GM19452 (cell line): ENCODE results near the gene SCN1B.
A peak's percentile ranks its signal among the peaks of the same experiment; 100 is the strongest.
"Not testable (repeated sequence)": the region's sequence is repeated elsewhere in the genome, so short reads cannot be mapped to it uniquely, and the experiment has no call there.

Experiments used
- ATAC-seq: cut with Tn5 transposase; IDR thresholded peaks from one replicate; pipeline ENCODE4 v1.9.1; 2021; ENCODE audit not compliant: unreplicated experiment

SCN1B gene

GRCh38 chr19:35030257-35031071, at the start of gene SCN1B:
Gene SCN1B, plus strand, starts transcription at chr19:35030470. Its CDS starts 351 bp downstream, at chr19:35030821.
- no peak for ATAC-seq

- ATAC-seq, result no peak
Measured at GRCh38 chr19:34982275-34982674, 48.0 kb upstream of the SCN1B start.

DNA sequence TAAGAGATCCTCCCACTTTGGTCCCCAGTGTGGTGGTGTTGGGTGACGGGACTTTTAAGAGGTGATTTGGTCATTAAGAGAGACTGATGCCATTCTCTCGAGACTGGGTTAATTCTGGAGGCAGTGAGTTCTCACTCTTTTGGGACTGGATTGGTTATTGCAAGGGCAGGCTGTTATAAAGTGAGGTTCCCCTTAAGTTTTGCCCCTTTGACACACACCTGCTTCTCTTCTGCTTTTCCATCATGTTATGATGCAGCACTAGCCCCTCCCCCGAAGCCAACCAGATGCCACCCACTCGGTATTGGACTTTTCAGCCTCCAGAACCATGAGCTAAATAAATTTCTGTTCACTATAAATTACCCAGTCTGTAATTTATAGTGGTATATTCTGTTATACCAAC, 46.5 kb upstream of the SCN1B start:
- no peak for ATAC-seq

- ATAC-seq, result no peak
Measured at GRCh38 chr19:34984287-34984686, 46.0 kb upstream of the SCN1B start.

DNA sequence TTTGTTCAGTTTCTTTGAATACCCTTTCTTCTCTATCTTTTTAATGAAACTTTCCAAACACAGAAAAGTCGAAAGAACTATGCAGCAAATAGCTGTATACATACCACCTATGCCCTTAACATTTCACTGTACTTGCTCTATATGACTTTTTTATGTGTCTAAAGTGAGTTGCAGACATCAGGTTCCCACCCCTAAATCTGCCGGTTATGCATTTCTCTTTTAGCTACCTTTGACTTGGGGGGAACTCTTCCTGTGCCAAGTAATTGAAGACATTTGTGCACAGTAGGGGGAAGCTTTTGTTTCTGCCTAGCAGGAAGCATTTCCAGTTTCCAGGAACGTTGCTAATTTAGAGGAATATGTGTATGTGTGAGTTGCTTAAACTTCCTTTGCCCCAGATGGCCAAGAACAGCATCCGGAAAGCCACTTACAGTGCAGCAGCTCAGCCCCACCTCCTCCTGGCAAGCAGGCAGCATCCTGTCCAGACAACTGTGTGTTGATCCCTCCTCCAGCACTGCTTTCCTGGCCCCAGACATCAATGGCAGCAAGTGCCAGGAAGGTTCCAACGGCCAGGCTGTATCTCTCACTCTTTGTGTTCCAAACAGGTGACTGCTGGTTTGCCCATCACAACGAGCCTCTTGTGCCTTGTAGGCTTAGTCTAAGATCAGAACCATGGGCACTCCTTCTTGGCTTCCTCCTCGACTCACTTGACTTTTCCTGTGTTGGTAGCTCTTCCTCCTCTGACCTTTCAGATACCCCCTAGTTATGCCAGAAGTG, 44.8 kb upstream of the SCN1B start:
- no peak for ATAC-seq

GRCh38 chr19:34988119-34988518, 42.2 kb upstream of the SCN1B start:
- no peak for ATAC-seq

GRCh38 chr19:34989298-34989697, 41.0 kb upstream of the SCN1B start:
- ATAC-seq, result no peak

- ATAC-seq, result no peak
Measured at GRCh38 chr19:34990578-34991192, 39.6 kb upstream of the SCN1B start.

DNA sequence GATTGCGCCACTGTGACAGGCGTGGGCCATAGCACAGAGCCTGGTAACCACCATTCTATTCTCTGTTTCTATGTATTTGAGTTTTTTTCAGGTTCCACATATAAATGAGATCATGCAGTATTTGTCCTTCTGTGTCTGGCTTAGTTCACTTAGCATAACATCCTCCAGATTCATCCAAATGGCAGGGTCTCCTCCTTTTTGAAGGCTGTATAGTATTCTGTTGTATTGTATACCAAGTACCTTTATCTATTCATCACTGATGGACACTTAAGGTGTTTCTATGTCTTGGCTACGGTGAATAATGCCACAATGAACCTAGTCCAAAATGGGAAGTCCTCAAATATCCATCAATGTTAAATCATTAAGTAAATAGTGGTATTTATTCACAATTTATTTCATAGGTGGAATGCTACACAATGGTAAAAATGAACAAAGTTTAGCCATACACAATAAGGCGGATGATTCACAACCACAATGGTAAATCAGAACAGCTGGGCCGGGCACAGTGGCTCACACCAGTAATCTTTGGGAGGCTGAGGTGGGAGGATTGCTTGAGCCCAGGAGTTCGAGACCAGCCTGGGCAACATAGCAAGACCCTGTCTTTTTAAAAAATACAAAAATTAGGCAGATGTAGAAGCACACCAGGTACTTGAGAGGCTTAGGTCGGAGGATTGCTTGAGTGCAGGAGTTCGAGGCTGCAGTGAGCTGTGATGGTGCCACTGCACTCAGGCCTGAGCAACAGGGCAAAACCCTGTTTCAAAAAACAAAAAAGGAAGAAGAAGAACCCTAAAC, 38.5 kb upstream of the SCN1B start:
- ATAC-seq, result no peak

DNA sequence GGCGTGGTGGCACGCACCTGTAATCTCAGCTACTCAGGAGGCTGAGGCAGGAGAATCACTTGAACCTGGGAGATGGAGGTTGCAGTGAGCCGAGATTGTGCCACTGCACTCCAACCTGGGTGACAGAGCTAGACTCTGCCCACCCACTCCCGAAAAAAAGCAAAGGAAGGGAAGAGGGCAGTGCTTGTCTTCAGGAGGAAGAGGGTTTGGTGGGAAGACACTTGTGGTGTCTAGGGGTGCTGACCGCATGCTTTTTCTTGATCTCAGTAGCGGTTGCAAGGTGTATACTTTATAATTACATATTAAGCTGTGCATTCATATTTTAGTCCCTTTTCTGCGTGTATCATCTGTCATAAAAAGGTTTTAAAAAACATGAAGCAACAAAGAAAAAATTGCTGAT, 37.7 kb upstream of the SCN1B start:
- ATAC-seq, result not testable (repeated sequence)

DNA sequence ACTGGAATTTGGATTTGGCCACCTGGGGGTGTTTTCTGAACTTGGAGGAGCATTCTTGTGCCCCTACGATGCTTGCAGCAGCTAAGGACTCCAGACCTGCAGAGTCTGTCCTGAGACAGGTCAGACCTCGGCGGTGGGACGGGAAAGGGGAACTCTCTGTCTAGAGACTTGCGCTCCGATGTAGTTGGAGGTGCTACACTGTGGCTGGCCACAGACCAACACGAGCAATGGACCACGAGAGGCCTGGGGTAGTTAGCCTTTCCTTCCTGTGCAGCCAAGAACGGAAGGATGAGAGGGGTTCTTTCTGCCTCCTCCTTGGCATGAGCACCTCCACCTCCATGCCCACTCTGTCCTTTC, 36.0 kb upstream of the SCN1B start:
- ATAC-seq, result no peak

- ATAC-seq, result no peak
Measured at GRCh38 chr19:34994643-34995541, 35.4 kb upstream of the SCN1B start.

GRCh38 chr19:34995551-34995950, 34.7 kb upstream of the SCN1B start:
- ATAC-seq, result no peak

GRCh38 chr19:34997071-34997617, 33.1 kb upstream of the SCN1B start:
- ATAC-seq, result no peak

GRCh38 chr19:34998224-34998623, 32.0 kb upstream of the SCN1B start:
- ATAC-seq, result not testable (repeated sequence)

- ATAC-seq, result no peak
Measured at GRCh38 chr19:34998777-34999497, 31.3 kb upstream of the SCN1B start.

DNA sequence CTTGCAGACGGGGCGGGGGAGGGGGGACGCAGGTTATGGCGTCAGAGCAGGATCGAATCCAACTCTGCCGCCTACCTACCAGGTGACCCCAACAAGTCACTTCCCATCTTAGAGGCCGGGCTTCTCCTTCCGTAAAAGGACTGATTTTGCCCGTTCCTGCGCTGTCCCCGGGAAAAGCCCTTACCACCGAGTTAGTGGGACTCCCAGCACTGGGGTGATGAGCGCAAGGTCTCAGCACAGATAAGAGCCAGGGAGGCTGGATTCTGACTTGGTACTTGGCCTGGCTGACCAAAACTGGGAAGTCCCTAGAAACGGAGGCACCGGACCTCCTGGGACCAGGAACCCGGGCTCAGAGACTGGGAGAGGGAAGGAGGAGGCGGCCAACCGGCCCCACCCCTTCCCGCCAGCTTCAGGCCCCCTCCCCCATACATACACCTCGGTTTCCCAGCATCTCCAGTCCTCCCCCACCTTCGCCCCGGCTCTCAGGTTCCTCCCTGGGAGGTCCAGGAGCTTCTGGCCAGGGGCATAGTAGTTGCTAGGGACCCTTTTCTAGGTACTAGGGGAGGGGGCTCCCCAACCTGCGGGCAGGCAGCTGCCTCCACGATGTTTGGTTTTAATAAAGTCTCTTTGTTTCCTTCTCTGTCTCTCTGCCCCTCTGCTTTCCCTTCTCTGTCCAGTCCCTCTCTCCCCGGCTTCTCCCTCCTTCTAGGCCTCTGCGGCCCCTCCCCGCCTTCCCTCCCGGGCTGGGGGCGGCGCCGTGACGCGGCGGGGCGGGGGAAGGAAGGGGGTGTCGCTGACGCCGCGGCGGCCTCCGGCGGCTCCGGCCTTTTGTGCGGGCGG, 30.6 kb upstream of the SCN1B start, which contains the start of gene GRAMD1A:
Gene GRAMD1A (plus strand): TSS at position 826 of the 840 bp plus-strand sequence. CDS start 156 bp downstream, outside the sequence.
- ATAC-seq, result peak; percentile 49

DNA sequence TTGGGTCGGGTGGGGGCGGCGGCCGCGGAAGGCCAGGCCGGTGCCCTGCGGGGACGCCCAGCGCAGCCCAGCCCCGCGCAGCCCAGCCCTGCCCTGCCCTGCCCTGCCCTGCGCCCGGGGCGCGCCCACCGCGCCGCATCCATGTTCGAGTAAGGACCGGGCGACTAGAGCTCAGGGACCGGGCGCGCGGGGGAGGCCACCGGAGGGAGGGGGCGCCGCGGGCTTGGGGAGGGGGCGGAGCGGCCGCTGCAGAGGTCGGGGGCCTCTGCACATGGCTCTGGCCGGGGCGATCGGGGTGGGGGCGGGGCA, 30.0 kb upstream of the SCN1B start:
- no peak for ATAC-seq
